HCT116 (cell line): Measurements from ENCODE around the gene KPNA4.

Experiments
- CEBPB ChIP-seq: IDR thresholded peaks from 2 replicates; pipeline ENCODE4 v1.6.1; 2012; ENCODE audit warnings: low read depth
- CTCF ChIP-seq, 3 experiments: fragments of 200-600 bp in 1 of 3; sonication (generic) in 1 of 3; IDR thresholded peaks in 2 of 3; conservative IDR thresholded peaks in 1 of 3; 2 replicates each; pipeline ENCODE4 v1.5.1; 2012 to 2017; ENCODE audit warnings: low read depth in 2 of 3, low read length in 2 of 3, antibody characterized with exemption in 1 of 3, borderline replicate concordance in 1 of 3, control low read depth in 1 of 3, mild to moderate bottlenecking in 1 of 3, mixed read lengths in 1 of 3, mixed run types in 1 of 3, moderate library complexity in 1 of 3; ENCODE audit not compliant: insufficient read depth in 1 of 3
- EZH2 ChIP-seq: fragments of 200-600 bp; sonication (generic); IDR thresholded peaks from 2 replicates; pipeline ENCODE4 v1.6.1; 2017; ENCODE audit warnings: antibody characterized with exemption, mixed run types
- EZH2phosphoT487 ChIP-seq: fragments of 200-600 bp; IDR thresholded peaks from 2 replicates; pipeline ENCODE4 v1.6.1; 2018; ENCODE audit warnings: antibody characterized with exemption, borderline replicate concordance
- JUND ChIP-seq: IDR thresholded peaks from 2 replicates; pipeline ENCODE4 v1.6.1; 2012
- MAX ChIP-seq: IDR thresholded peaks from 2 replicates; pipeline ENCODE4 v1.6.1; 2012
- POLR2A ChIP-seq: IDR thresholded peaks from 2 replicates; pipeline ENCODE4 v1.7.0; 2011; ENCODE audit warnings: borderline replicate concordance; ENCODE audit not compliant: insufficient read depth, insufficient read length; ENCODE audit errors: extremely low read depth
- YY1 ChIP-seq: IDR thresholded peaks from 2 replicates; pipeline ENCODE4 v1.6.1; 2011; ENCODE audit warnings: low read length, low read depth, moderate library complexity, mild to moderate bottlenecking; ENCODE audit not compliant: insufficient replicate concordance; ENCODE audit errors: extremely low read depth
- ZBTB33 ChIP-seq: IDR thresholded peaks from 2 replicates; pipeline ENCODE4 v1.6.1; 2011; ENCODE audit warnings: mild to moderate bottlenecking, low read length, moderate library complexity; ENCODE audit not compliant: insufficient replicate concordance; ENCODE audit errors: extremely low read depth

- TF ChIP-seq JUND (no peak), EZH2 (no peak), EZH2phosphoT487 (no peak), CTCF (IDR thresholded peaks at IDR 0.05 in 2 of 3, conservative IDR thresholded peaks at IDR 0.05 in 1 of 3; ENCODE audit: borderline replicate concordance in 1 of 3, insufficient read depth in 1 of 3, low read depth in 2 of 3, low read length in 2 of 3) (no peak), CEBPB (no peak), ZBTB33 (no peak), YY1 (no peak), MAX (no peak), POLR2A (no peak)
Observed at GRCh38 chr3:160605315-160605714, 39.9 kb upstream of the KPNA4 start.
